GM19468 (cell line): Measurements from ENCODE around the gene COMMD3.
A peak's percentile ranks its signal among the peaks of the same experiment; 100 is the strongest.

ENCODE experiments used
- ATAC-seq: cut with Tn5 transposase; IDR thresholded peaks from one replicate; pipeline ENCODE4 v1.9.1; 2021; ENCODE audit warnings: mild to moderate bottlenecking, moderate library complexity, moderate number of reproducible peaks; ENCODE audit not compliant: unreplicated experiment; ENCODE audit errors: extremely low read depth

COMMD3 gene

DNA sequence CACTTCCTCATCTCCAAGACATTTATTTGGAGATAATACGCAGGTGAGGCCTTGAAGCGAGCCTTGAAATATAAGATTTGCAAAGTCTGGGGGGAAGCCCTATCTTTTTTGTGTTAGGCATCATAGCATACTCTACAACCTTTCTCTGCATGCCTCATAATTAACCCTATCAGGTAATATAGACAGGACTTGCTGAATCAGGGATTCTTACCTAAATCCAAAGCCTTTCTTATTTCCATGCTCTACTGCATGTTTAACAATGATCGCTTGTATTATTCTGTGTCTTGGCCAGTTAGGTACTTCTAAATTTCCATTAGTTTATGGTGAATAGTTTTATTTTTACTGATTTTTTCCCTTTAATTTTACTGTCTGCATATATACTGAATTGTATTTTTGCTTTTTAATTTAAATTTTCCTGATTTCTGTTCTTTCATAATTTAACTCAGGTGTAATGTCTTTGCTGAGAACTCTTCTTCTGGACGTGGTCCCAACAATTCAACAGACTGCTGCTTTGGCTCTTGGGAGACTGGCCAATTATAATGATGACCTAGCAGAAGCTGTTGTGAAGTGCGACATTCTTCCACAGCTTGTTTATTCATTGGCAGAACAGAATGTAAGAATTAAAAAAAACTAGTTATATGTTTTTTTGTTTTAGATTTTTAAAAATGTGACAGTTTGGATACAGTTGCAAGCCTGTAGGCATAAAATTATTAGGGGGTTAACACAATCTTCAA, 48.4 kb downstream of the COMMD3 start:
- no peak for ATAC-seq

DNA sequence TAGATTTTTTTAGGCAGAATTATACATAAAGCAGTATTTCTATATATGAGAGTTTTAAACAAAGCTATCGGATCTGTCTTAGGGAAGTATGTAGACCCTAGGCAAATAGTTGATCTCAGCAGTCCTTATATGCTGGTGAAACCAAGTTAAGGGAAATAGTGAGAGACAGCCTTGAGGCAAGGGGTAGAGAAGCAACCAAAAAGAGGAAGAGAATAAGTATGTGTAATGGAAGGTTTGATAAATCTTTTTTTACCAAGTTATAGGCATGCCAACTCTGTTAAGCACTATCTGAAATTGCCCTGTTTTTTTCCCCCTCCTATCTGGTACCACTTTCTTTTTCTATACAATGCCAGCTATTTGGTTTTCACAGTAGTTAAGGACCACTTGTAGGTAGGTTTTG, 49.0 kb downstream of the COMMD3 start:
- ATAC-seq, result peak; percentile 31

DNA sequence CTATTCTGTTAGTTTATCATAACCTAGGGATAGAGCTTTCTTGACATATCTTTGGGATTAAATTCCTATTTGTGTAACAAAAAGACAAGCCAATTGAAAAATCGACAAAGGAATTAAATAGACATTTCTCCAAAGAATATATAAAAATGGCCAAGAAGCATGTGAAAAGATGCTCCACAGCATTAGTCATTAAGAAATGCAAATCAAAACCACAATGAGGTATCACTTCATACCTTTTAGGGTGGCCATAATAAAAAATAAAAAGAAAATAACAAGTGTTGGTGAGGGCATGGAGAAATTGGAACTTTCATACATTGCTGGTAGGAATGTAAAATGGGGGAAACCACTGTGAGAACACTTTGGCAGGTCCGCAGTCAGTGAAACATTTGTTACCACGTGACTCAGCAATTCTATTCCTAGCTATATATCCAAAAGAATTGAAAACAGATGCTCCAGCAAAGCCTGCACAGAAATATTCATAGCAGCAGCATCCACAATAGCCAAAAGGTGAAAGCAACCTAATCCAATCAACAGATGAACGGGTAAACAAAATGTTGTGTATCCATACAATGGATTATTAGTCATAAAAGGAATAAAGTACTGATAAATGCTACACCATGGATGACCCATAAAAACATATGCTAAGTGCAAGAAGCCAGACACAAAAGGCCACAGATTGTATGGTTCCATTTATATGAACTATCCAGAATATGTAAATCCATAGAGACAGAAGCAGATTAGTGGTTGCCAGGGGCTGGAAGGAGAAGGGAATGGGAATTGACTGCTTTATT, 49.7 kb downstream of the COMMD3 start:
- ATAC-seq, result no peak

DNA sequence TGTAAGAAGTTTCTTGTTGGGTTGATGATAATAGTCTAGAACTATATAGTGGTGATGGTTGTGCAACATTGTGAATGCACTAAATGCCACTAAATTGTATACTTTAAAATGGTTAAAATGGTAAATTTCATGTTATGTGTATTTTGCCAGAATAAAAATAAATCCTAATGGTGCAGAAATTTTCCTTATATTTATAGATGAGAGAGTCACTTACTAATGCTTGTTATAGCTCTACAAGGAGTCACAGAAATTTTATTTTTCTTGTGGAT, 50.2 kb downstream of the COMMD3 start:
- ATAC-seq, result no peak

DNA sequence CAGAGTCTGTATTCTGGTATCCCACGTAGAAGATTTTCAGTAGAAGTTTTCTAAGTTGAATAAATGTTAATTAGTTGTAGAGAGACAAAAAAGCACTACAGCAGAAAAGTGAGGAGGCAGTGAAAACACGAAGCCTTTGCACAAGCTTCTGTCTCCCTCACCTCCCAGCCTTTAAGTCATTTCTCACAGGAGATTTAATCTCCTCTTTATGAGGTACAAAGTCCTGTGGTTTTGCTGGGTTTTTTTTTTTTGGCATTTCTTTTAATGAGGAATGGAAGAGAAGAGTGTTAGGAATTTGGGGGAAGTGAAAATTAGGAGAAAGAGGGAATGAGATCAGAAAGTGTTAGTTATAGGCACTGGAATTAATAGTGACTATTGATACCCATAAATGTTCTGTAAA, 50.6 kb downstream of the COMMD3 start:
- no peak for ATAC-seq

DNA sequence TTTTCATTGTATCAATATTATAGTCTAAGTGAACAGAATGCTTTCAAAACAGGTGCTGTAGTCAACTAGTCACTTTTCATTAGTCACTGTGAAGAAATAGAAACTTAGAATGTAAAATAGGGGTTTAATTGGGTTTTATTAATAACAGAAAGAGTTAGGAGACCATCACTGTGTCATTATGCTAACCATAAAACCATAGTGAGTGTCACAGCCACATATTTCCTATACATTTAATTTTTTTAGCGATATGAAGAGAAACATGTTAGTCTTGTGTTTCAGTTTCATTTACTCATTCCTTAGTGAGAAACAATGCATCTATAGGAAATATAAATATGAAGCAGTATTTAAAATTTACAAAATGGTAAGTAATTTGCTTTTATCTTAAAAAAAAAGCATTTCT, 51.3 kb downstream of the COMMD3 start:
- no peak for ATAC-seq

DNA sequence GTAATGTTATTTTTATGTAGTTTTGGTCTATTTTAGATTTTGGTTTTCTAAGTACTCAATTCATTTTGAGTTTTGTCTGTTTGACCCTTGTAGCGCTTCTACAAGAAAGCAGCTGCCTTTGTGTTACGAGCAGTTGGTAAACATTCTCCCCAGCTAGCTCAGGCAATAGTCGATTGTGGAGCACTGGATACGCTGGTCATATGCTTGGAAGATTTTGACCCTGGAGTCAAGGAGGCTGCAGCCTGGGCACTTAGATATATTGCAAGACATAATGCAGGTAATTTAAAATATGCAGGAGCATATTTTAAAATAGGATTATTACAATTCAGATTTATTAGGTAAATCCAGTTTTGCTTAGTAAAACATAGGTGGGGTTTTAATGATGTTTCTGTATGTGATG, 52.2 kb downstream of the COMMD3 start:
- ATAC-seq, result no peak

DNA sequence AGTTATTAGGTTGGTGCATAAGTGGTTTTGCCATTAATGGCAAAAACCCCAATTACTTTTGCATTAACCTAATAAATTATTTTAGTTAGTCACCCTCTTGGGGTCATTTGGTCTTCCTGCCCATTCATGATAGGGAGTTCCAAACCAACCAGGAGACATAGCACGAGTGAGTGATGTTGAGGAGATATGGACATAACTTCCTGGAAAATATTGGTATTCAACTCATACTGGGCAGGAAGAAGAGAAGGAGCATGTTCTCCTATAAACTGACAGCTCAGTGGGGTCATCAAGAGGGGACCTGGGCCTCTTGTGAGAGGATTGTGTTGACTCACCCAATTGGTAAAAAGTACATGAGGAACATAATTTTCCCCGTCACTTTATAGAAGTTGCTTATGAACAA, 52.8 kb downstream of the COMMD3 start:
- ATAC-seq, result no peak

DNA sequence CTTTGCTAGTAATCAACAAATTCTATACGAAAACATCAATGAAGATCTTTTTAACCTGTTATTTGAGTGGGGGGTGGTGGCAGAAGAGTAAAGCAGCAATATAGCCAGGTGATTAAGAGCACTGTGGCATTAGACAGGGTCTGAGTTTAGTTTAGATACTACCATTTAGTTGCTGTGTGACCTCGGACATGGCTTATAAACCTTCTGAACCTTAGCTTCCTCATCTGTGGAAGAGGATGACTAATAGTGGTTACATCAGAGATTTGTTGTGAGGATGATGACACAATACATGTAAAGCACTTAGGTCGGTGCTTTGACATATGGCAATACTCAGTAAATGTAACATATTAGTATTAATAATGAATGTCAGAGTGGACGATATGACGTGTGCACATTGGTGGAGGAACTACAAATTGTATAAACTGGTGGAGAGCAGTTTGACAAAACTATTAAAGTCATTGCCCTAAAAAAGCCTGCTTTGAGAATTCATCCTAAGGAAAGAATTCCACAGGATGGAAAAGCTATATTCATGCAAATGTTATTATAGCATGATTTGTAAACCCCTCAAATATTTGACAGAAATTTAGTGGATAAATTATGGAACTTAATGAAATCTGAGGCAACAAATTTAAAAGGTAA, 53.4 kb downstream of the COMMD3 start:
- peak; percentile 20 for ATAC-seq
